Skeletal muscle satellite cell (primary cell): ENCODE data around the gene TP53. TPM values are rescaled to one million over a fixed set of nuclear protein-coding genes. Genes with fewer than 3 reads are reported as not detected.
A peak's percentile ranks its signal among the peaks of the same experiment; 100 is the strongest.

Experiments used
- H3K27me3 ChIP-seq: 2 replicates; pipeline ENCODE4 v1.7.0; 2013; ENCODE audit warnings: low read length; ENCODE audit not compliant: control insufficient read depth, insufficient read depth
- H3K36me3 ChIP-seq: 2 replicates; pipeline ENCODE4 v1.7.0; 2013; ENCODE audit warnings: mild to moderate bottlenecking, control low read depth, low read length; ENCODE audit not compliant: insufficient read depth
- H3K4me1 ChIP-seq: 2 replicates; pipeline ENCODE4 v1.7.0; 2013; ENCODE audit warnings: low read length; ENCODE audit not compliant: control insufficient read depth, insufficient read depth
- H3K4me2 ChIP-seq: 2 replicates; pipeline ENCODE4 v1.7.0; 2013; ENCODE audit warnings: mild to moderate bottlenecking, low read length
- H3K4me3 ChIP-seq: 2 replicates; pipeline ENCODE4 v1.7.0; 2013; ENCODE audit warnings: low read length
- H3K9ac ChIP-seq: 2 replicates; pipeline ENCODE4 v1.7.0; 2013; ENCODE audit warnings: mild to moderate bottlenecking, low read depth, low read length, moderate library complexity
- H3K9me3 ChIP-seq: replicated peaks from 2 replicates; pipeline ENCODE4 v1.7.0; 2013; ENCODE audit warnings: mild to moderate bottlenecking, control low read depth, low read length
- total RNA-seq: library from RNA; depleted of rRNA; stranded (reverse); fragments of >200 nt; gene quantifications from 2 replicates; pipeline ENCODE4 v1.2.3, GENCODE V29; 2012; rRNA removed

The TP53 gene
- total RNA-seq: 21.2 and 21.5 TPM in 2 replicates

GRCh38 chr17:7687072-7687907 lies at the start of gene TP53:
Gene TP53, minus strand, starts transcription at chr17:7687490. Its CDS starts 10,896 bp downstream, at chr17:7676594.
- peak within 1 kb of the TSS; percentile 99 for H3K9ac ChIP-seq
- H3K4me2 ChIP-seq: peak within 1 kb of the TSS; percentile 93
- peaks cover 15% of the 10 kb centered on the region for H3K4me1 ChIP-seq
- peaks cover 4% of the 10 kb centered on the region for H3K36me3 ChIP-seq
- no peaks in the 10 kb centered on the region for H3K27me3 ChIP-seq
- no peaks in the 10 kb centered on the region for H3K9me3 ChIP-seq
- peak within 1 kb of the TSS; percentile 93 for H3K4me3 ChIP-seq

- no peak overlapping the region for H3K4me3 ChIP-seq
- H3K9ac ChIP-seq: no peak overlapping the region
These were observed 45.8 kb upstream of the TP53 start for GRCh38 chr17:7732981-7733539.

GRCh38 chr17:7729816-7730215 lies 42.5 kb upstream of the TP53 start:
- no peak overlapping the region for H3K9ac ChIP-seq
- H3K27me3 ChIP-seq: peaks cover 31% of the 10 kb centered on the region
- no peaks in the 10 kb centered on the region for H3K4me1 ChIP-seq
- H3K9me3 ChIP-seq: no peaks in the 10 kb centered on the region
- H3K4me3 ChIP-seq: no peak overlapping the region
- no peak overlapping the region for H3K4me2 ChIP-seq
- H3K36me3 ChIP-seq: no peaks in the 10 kb centered on the region

More at GRCh38 chr17:7732981-7733539, 45.8 kb upstream of the TP53 start:
- Histone ChIP-seq H3K9me3 (no peaks in the 10 kb centered on the region), H3K27me3 (peaks cover 48% of the 10 kb centered on the region), H3K4me1 (no peaks in the 10 kb centered on the region), H3K4me2 (no peak overlapping the region), H3K36me3 (no peaks in the 10 kb centered on the region)

GRCh38 chr17:7727886-7728285 lies 40.6 kb upstream of the TP53 start:
- Histone ChIP-seq H3K27me3 (peaks cover 21% of the 10 kb centered on the region), H3K4me3 (no peak overlapping the region), H3K4me1 (no peaks in the 10 kb centered on the region), H3K9me3 (no peaks in the 10 kb centered on the region), H3K36me3 (no peaks in the 10 kb centered on the region), H3K4me2 (no peak overlapping the region), H3K9ac (no peak overlapping the region)

GRCh38 chr17:7721612-7722011 lies 34.3 kb upstream of the TP53 start:
- no peak overlapping the region for H3K4me2 ChIP-seq
- no peak overlapping the region for H3K9ac ChIP-seq
- no peak overlapping the region for H3K4me3 ChIP-seq
- peaks cover 47% of the 10 kb centered on the region for H3K27me3 ChIP-seq
- H3K9me3 ChIP-seq: no peaks in the 10 kb centered on the region
- H3K4me1 ChIP-seq: peaks cover 9% of the 10 kb centered on the region
- no peaks in the 10 kb centered on the region for H3K36me3 ChIP-seq

- H3K4me2 ChIP-seq: no peak overlapping the region
- H3K4me3 ChIP-seq: no peak overlapping the region
- no peak overlapping the region for H3K9ac ChIP-seq
- H3K36me3 ChIP-seq: no peaks in the 10 kb centered on the region
- H3K9me3 ChIP-seq: no peaks in the 10 kb centered on the region
- peaks cover 54% of the 10 kb centered on the region for H3K27me3 ChIP-seq
- peaks cover 13% of the 10 kb centered on the region for H3K4me1 ChIP-seq
These were observed 32.8 kb upstream of the TP53 start for GRCh38 chr17:7720125-7720524.

GRCh38 chr17:7719661-7720060 lies 32.4 kb upstream of the TP53 start:
- no peak overlapping the region for H3K4me2 ChIP-seq
- H3K4me3 ChIP-seq: no peak overlapping the region
- peaks cover 55% of the 10 kb centered on the region for H3K27me3 ChIP-seq
- no peaks in the 10 kb centered on the region for H3K36me3 ChIP-seq
- peaks cover 13% of the 10 kb centered on the region for H3K4me1 ChIP-seq
- no peak overlapping the region for H3K9ac ChIP-seq
- H3K9me3 ChIP-seq: no peaks in the 10 kb centered on the region

GRCh38 chr17:7717756-7718350 lies 30.6 kb upstream of the TP53 start:
- H3K36me3 ChIP-seq: no peaks in the 10 kb centered on the region
- no peaks in the 10 kb centered on the region for H3K9me3 ChIP-seq
- H3K27me3 ChIP-seq: peaks cover 61% of the 10 kb centered on the region
- peak overlapping the region; percentile 81 for H3K9ac ChIP-seq
- H3K4me2 ChIP-seq: peak overlapping the region; percentile 99
- peaks cover 13% of the 10 kb centered on the region for H3K4me1 ChIP-seq
- H3K4me3 ChIP-seq: peak overlapping the region; percentile 87

- Histone ChIP-seq H3K4me1 (peaks cover 13% of the 10 kb centered on the region), H3K36me3 (no peaks in the 10 kb centered on the region), H3K9me3 (no peaks in the 10 kb centered on the region), H3K9ac (peak within 1 kb of the TSS; percentile 81), H3K4me3 (peak within 1 kb of the TSS; percentile 87), H3K4me2 (peak within 1 kb of the TSS; percentile 99), H3K27me3 (peaks cover 63% of the 10 kb centered on the region)
These were observed 29.8 kb upstream of the TP53 start, which contains the start of gene DNAH2 for GRCh38 chr17:7716901-7717755. Gene DNAH2, plus strand, starts transcription at chr17:7717744. Its CDS starts 1,991 bp downstream, at chr17:7719735.

- H3K4me3 ChIP-seq: peak overlapping the region; percentile 87
- peak overlapping the region; percentile 81 for H3K9ac ChIP-seq
- H3K9me3 ChIP-seq: no peaks in the 10 kb centered on the region
- H3K27me3 ChIP-seq: peaks cover 66% of the 10 kb centered on the region
- H3K4me1 ChIP-seq: peaks cover 13% of the 10 kb centered on the region
- no peaks in the 10 kb centered on the region for H3K36me3 ChIP-seq
- H3K4me2 ChIP-seq: peak overlapping the region; percentile 99
These were observed 28.9 kb upstream of the TP53 start for GRCh38 chr17:7715936-7716886.
